Neural cell (in vitro differentiated cells): ENCODE data around the gene KCNE1. TPM values are rescaled to one million over a fixed set of nuclear protein-coding genes. Genes with fewer than 3 reads are reported as not detected.

ENCODE experiments used
- H2AFZ ChIP-seq: fragments of 200-600, 300-800 bp; sonication (generic), shearing (Covaris generic); 2 replicates; pipeline ENCODE4 v1.6.0; 2014; ENCODE audit warnings: low read depth, mild to moderate bottlenecking, antibody characterized with exemption, low read length, moderate library complexity
- H3F3A ChIP-seq: fragments of 200-600 bp; shearing (Covaris generic); 2 replicates; pipeline ENCODE4 v1.6.1; 2016; ENCODE audit warnings: mild to moderate bottlenecking, moderate library complexity, mixed read lengths, antibody characterized with exemption, low read length; ENCODE audit not compliant: insufficient read depth, poor library complexity, severe bottlenecking
- H3K27ac ChIP-seq: fragments of 200-600, 300-800 bp; sonication (generic), shearing (Covaris generic); 2 replicates; pipeline ENCODE4 v1.5.1; 2014; ENCODE audit warnings: mild to moderate bottlenecking, low read length, moderate library complexity
- H3K27me3 ChIP-seq: fragments of 300-800, 200-600 bp; sonication (generic), shearing (Covaris generic); 2 replicates; pipeline ENCODE4 v1.6.0; 2014; ENCODE audit warnings: mild to moderate bottlenecking, low read depth, low read length, moderate library complexity; ENCODE audit not compliant: insufficient read depth
- H3K36me3 ChIP-seq: fragments of 300-800, 200-600 bp; sonication (generic), shearing (Covaris generic); 2 replicates; pipeline ENCODE4 v1.5.1; 2014; ENCODE audit warnings: mild to moderate bottlenecking, antibody characterized with exemption, low read length, moderate library complexity; ENCODE audit not compliant: insufficient read depth
- H3K4me2 ChIP-seq: fragments of 300-800, 200-600 bp; sonication (generic), shearing (Covaris generic); 2 replicates; pipeline ENCODE4 v1.6.0; 2014; ENCODE audit warnings: mild to moderate bottlenecking, low read length
- H3K4me3 ChIP-seq: fragments of 300-800, 200-600 bp; sonication (generic), shearing (Covaris generic); 2 replicates; pipeline ENCODE4 v1.5.1; 2014; ENCODE audit warnings: mild to moderate bottlenecking, low read length, moderate library complexity
- H3K79me2 ChIP-seq: fragments of 200-600 bp; shearing (Covaris generic); replicated peaks from 2 replicates; pipeline ENCODE4 v1.6.0; 2014; ENCODE audit warnings: mild to moderate bottlenecking, low read length, moderate library complexity; ENCODE audit not compliant: insufficient read depth
- H3K9ac ChIP-seq: fragments of 300-800, 200-600 bp; sonication (generic), shearing (Covaris generic); 2 replicates; pipeline ENCODE4 v1.6.1; 2016; ENCODE audit warnings: mild to moderate bottlenecking, low read length, mixed read lengths
- H3K9me2 ChIP-seq: fragments of 200-600 bp; shearing (Covaris generic); 2 replicates; pipeline ENCODE4 v1.6.1; 2016; ENCODE audit warnings: mild to moderate bottlenecking, low read length, mixed read lengths; ENCODE audit not compliant: insufficient read depth
- H3K9me3 ChIP-seq: fragments of 200-600, 300-800 bp; sonication (generic), shearing (Covaris generic); 2 replicates; pipeline ENCODE4 v1.6.1; 2016; ENCODE audit warnings: mild to moderate bottlenecking, mixed run types, low read length, moderate library complexity, mixed read lengths
- H4K20me1 ChIP-seq: fragments of 200-600 bp; shearing (Covaris generic); 2 replicates; pipeline ENCODE4 v1.6.1; 2016; ENCODE audit warnings: mild to moderate bottlenecking, mixed run types; ENCODE audit not compliant: insufficient read depth
- EP300 ChIP-seq: fragments of 450-650 bp; conservative IDR thresholded peaks from 2 replicates; pipeline ENCODE4 v1.6.1; 2014; ENCODE audit warnings: antibody characterized with exemption, mild to moderate bottlenecking, moderate library complexity; ENCODE audit not compliant: poor library complexity, severe bottlenecking
- EZH2 ChIP-seq: fragments of 200-600, 300-800 bp; shearing (Covaris generic), sonication (generic); IDR thresholded peaks from 2 replicates; pipeline ENCODE4 v1.6.1; 2014; ENCODE audit warnings: antibody characterized with exemption, low read length, borderline replicate concordance, mild to moderate bottlenecking; ENCODE audit not compliant: insufficient read depth, poor library complexity, severe bottlenecking
- MXI1 ChIP-seq: fragments of 450-650 bp; conservative IDR thresholded peaks from 2 replicates; pipeline ENCODE4 v1.6.1; 2014; ENCODE audit warnings: antibody characterized with exemption, mild to moderate bottlenecking; ENCODE audit not compliant: poor library complexity, severe bottlenecking
- POLR2AphosphoS5 ChIP-seq: IDR thresholded peaks from 2 replicates; pipeline ENCODE4 v1.6.1; 2012
- RAD21 ChIP-seq: fragments of 450-650 bp; conservative IDR thresholded peaks from 2 replicates; pipeline ENCODE4 v1.6.1; 2014; ENCODE audit warnings: antibody characterized with exemption, mild to moderate bottlenecking, moderate library complexity
- SMC3 ChIP-seq: fragments of 450-650 bp; conservative IDR thresholded peaks from 2 replicates; pipeline ENCODE4 v1.6.1; 2014; ENCODE audit warnings: antibody characterized with exemption, mild to moderate bottlenecking, moderate library complexity; ENCODE audit not compliant: poor library complexity
- TAF1 ChIP-seq: IDR thresholded peaks from 2 replicates; pipeline ENCODE4 v1.6.1; 2012; ENCODE audit warnings: low read depth
- polyA plus RNA-seq: library from polyadenylated mRNA; depleted of rRNA; stranded (reverse); fragments of >200 nt; gene quantifications from 2 replicates; pipeline ENCODE4 v1.2.3, GENCODE V29; 2014
- TF ChIP-seq, protein P1 (sequence below): IDR thresholded peaks from 2 replicates; pipeline ENCODE4 v1.6.1; 2012; ENCODE audit warnings: borderline replicate concordance
- TF ChIP-seq, protein P2 (sequence below): fragments of 450-650 bp; IDR thresholded peaks from 2 replicates; pipeline ENCODE4 v1.5.1; 2014; ENCODE audit warnings: antibody characterized with exemption, mild to moderate bottlenecking, moderate library complexity; ENCODE audit not compliant: poor library complexity, severe bottlenecking

The KCNE1 gene
- polyA plus RNA-seq, 1 donor from 2014 or later: not detected

DNA sequence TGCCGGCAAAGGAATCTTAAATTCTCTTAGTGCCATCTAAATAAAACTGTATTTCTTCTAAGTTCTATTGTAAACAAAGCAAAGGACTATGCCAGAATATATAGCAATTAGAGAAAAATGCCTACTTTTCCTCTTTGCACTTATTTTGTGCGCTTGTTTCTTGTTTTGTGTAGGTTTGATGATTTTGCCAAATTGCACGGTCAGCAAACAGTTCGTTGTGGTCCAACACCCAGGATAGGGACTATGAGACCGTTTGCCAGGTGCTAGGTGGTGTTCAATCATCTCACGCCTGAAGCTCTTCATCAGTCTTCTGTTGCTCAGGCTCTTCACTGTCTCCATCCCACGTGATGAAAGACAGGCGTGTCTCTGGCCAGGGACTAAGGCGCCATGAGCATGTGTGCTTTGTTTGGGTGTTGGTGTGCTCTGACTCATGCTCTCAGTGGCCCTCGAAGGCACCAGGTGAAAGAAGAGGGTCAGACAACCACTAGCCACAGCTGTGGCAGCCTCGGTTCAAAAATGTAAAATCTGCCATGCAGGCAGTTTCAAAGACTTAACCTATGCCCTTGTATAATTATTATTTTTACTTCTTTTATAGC is 36.9 kb upstream of the KCNE1 start (continued):
- TF ChIP-seq, protein P1, sequence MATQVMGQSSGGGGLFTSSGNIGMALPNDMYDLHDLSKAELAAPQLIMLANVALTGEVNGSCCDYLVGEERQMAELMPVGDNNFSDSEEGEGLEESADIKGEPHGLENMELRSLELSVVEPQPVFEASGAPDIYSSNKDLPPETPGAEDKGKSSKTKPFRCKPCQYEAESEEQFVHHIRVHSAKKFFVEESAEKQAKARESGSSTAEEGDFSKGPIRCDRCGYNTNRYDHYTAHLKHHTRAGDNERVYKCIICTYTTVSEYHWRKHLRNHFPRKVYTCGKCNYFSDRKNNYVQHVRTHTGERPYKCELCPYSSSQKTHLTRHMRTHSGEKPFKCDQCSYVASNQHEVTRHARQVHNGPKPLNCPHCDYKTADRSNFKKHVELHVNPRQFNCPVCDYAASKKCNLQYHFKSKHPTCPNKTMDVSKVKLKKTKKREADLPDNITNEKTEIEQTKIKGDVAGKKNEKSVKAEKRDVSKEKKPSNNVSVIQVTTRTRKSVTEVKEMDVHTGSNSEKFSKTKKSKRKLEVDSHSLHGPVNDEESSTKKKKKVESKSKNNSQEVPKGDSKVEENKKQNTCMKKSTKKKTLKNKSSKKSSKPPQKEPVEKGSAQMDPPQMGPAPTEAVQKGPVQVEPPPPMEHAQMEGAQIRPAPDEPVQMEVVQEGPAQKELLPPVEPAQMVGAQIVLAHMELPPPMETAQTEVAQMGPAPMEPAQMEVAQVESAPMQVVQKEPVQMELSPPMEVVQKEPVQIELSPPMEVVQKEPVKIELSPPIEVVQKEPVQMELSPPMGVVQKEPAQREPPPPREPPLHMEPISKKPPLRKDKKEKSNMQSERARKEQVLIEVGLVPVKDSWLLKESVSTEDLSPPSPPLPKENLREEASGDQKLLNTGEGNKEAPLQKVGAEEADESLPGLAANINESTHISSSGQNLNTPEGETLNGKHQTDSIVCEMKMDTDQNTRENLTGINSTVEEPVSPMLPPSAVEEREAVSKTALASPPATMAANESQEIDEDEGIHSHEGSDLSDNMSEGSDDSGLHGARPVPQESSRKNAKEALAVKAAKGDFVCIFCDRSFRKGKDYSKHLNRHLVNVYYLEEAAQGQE: no peak

DNA sequence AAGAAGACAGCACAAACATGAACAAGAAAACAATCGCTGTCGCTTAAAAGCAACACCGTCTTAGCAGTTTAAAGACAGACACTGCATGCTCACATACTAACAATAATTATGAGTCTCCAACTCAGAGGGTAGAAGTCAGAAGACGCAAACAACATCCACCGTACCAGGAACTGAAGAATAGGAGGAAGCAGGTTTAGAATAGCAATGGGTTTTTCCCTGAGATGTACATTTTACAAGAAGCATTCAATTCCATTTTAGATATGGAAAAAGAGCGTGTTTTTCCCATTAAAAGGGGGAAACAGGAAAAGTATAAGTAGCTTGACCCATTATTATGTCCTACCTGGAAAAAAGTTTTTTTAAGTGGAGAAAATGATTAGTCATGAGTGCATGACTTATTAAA is 34.5 kb upstream of the KCNE1 start:
- Histone ChIP-seq H3K9me3 (no peaks in the 10 kb centered on the region), H3K9me2 (no peaks in the 10 kb centered on the region), H3K4me3 (no peak overlapping the region), H3K9ac (no peak overlapping the region), H3K36me3 (no peaks in the 10 kb centered on the region), H3K4me2 (no peak overlapping the region), H3K27me3 (no peaks in the 10 kb centered on the region), H3F3A (no peaks in the 10 kb centered on the region), H4K20me1 (no peaks in the 10 kb centered on the region), H3K79me2 (no peaks in the 10 kb centered on the region), H2AFZ (no peak overlapping the region), H3K27ac (no peak overlapping the region)
- no peak for TF ChIP-seq EZH2
- no peak for TF ChIP-seq EP300
- TF ChIP-seq, protein P2, sequence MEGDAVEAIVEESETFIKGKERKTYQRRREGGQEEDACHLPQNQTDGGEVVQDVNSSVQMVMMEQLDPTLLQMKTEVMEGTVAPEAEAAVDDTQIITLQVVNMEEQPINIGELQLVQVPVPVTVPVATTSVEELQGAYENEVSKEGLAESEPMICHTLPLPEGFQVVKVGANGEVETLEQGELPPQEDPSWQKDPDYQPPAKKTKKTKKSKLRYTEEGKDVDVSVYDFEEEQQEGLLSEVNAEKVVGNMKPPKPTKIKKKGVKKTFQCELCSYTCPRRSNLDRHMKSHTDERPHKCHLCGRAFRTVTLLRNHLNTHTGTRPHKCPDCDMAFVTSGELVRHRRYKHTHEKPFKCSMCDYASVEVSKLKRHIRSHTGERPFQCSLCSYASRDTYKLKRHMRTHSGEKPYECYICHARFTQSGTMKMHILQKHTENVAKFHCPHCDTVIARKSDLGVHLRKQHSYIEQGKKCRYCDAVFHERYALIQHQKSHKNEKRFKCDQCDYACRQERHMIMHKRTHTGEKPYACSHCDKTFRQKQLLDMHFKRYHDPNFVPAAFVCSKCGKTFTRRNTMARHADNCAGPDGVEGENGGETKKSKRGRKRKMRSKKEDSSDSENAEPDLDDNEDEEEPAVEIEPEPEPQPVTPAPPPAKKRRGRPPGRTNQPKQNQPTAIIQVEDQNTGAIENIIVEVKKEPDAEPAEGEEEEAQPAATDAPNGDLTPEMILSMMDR: no peak
- no peak for TF ChIP-seq POLR2AphosphoS5
- TF ChIP-seq TAF1: no peak
- TF ChIP-seq MXI1: no peak
- TF ChIP-seq SMC3: no peak
- TF ChIP-seq RAD21: no peak
- TF ChIP-seq, protein P1: no peak
